HepG2 (cell line): ENCODE measurements around the gene CYP19A1. TPM values are rescaled to one million over a fixed set of nuclear protein-coding genes. Genes with fewer than 3 reads are reported as not detected.

Experiments
- ASH2L ChIP-seq: fragments of 300-600, 200-600 bp; sonication (generic); IDR thresholded peaks from 2 replicates; pipeline ENCODE4 v1.7.0; 2017; ENCODE audit warnings: low read depth, mild to moderate bottlenecking, moderate library complexity, mixed read lengths, low read length; ENCODE audit not compliant: insufficient read length
- BRCA1 ChIP-seq: sonication (generic); formaldehyde crosslinking; IDR thresholded peaks from 2 replicates; pipeline ENCODE4 v1.4.0; 2020; ENCODE audit warnings: missing genetic modification reagents
- CHCHD3 ChIP-seq: sonication (generic); formaldehyde crosslinking; IDR thresholded peaks from 2 replicates; pipeline ENCODE4 v1.8.0; 2022; ENCODE audit warnings: mild to moderate bottlenecking, missing genetic modification reagents, moderate library complexity
- NAIF1 ChIP-seq: sonication (generic); formaldehyde crosslinking; IDR thresholded peaks from 2 replicates; pipeline ENCODE4 v1.5.0; 2020; ENCODE audit warnings: mild to moderate bottlenecking, missing genetic modification reagents, borderline replicate concordance
- NCOA2 ChIP-seq: sonication (generic); formaldehyde crosslinking; IDR thresholded peaks from 2 replicates; pipeline ENCODE4 v1.8.0; 2022; ENCODE audit warnings: inconsistent platforms
- PCBP1 ChIP-seq: fragments of 200-400 bp; formaldehyde crosslinking; IDR thresholded peaks from 2 replicates; pipeline ENCODE4 v1.6.1; 2017; ENCODE audit warnings: mild to moderate bottlenecking, low read depth, low read length, borderline replicate concordance
- RXRA ChIP-seq: sonication (generic); formaldehyde crosslinking; IDR thresholded peaks from 2 replicates; pipeline ENCODE4 v1.5.1; 2020; ENCODE audit warnings: missing genetic modification reagents
- ZFP37 ChIP-seq: sonication (generic); formaldehyde crosslinking; IDR thresholded peaks from 2 replicates; pipeline ENCODE4 v1.4.0; 2020; ENCODE audit warnings: missing genetic modification reagents, borderline replicate concordance
- ZNF251 ChIP-seq: sonication (generic); formaldehyde crosslinking; IDR thresholded peaks from 2 replicates; pipeline ENCODE4 v1.9.0; 2021; ENCODE audit warnings: mild to moderate bottlenecking, missing genetic modification reagents
- ZNF768 ChIP-seq: sonication (generic); formaldehyde crosslinking; IDR thresholded peaks from 2 replicates; pipeline ENCODE4 v1.4.0; 2020; ENCODE audit warnings: missing genetic modification reagents
- ZNF891 ChIP-seq: sonication (generic); formaldehyde crosslinking; IDR thresholded peaks from 2 replicates; pipeline ENCODE4 v1.5.0; 2020; ENCODE audit warnings: mild to moderate bottlenecking, missing genetic modification reagents
- polyA plus RNA-seq, 8 experiments: library from polyadenylated mRNA; depleted of rRNA in 3 of 8; stranded (reverse) in 7 of 8; unstranded in 1 of 8; fragments of >200 nt; fragmentation: Illumina TruSeq in 4 of 8; extraction: Trizol in 4 of 8; gene quantifications; 2 replicates each; pipeline versions ENCODE4 v1.2.1 to v1.2.3, GENCODE V29; 2011 to 2016; ENCODE audit warnings: low read depth in 4 of 8, missing spikeins in 1 of 8, mixed read lengths in 1 of 8; ENCODE audit not compliant: insufficient read depth in 1 of 8
- total RNA-seq, 5 experiments: library from RNA; depleted of rRNA; stranded (reverse); fragments of >200 nt; fragmentation: Illumina TruSeq; extraction: Trizol; gene quantifications; 2 replicates each; pipeline ENCODE4 v1.2.3, GENCODE V29; 2016; ENCODE audit warnings: low read depth in 1 of 5
- TF ChIP-seq, protein P1 (sequence below): sonication (generic); formaldehyde crosslinking; IDR thresholded peaks from 2 replicates; pipeline ENCODE4 v1.8.0; 2022; ENCODE audit warnings: mild to moderate bottlenecking, missing genetic modification reagents, moderate library complexity
- TF ChIP-seq, protein P2 (sequence below): sonication (generic); formaldehyde crosslinking; conservative IDR thresholded peaks from 2 replicates; pipeline ENCODE4 v1.4.0; 2020; ENCODE audit warnings: mild to moderate bottlenecking, missing genetic modification reagents, moderate library complexity
- TF ChIP-seq, protein P3 (sequence below): sonication (generic); formaldehyde crosslinking; IDR thresholded peaks from 2 replicates; pipeline ENCODE4 v1.4.0; 2020; ENCODE audit warnings: missing genetic modification reagents
- TF ChIP-seq, protein P4 (sequence below): sonication (generic); formaldehyde crosslinking; IDR thresholded peaks from 2 replicates; pipeline ENCODE4 v1.5.1; 2020; ENCODE audit warnings: mild to moderate bottlenecking, missing genetic modification reagents, moderate library complexity
- TF ChIP-seq, protein P5 (sequence below): sonication (generic); formaldehyde crosslinking; IDR thresholded peaks from 2 replicates; pipeline ENCODE4 v1.4.0; 2020; ENCODE audit warnings: mild to moderate bottlenecking, missing genetic modification reagents

CYP19A1 gene
- total and polyA plus RNA-seq, 2 of the 13 experiments (the other 11 are each of a cell fraction or from before 2014, with no cell fraction given) = 10.9 to 23.0 TPM

DNA sequence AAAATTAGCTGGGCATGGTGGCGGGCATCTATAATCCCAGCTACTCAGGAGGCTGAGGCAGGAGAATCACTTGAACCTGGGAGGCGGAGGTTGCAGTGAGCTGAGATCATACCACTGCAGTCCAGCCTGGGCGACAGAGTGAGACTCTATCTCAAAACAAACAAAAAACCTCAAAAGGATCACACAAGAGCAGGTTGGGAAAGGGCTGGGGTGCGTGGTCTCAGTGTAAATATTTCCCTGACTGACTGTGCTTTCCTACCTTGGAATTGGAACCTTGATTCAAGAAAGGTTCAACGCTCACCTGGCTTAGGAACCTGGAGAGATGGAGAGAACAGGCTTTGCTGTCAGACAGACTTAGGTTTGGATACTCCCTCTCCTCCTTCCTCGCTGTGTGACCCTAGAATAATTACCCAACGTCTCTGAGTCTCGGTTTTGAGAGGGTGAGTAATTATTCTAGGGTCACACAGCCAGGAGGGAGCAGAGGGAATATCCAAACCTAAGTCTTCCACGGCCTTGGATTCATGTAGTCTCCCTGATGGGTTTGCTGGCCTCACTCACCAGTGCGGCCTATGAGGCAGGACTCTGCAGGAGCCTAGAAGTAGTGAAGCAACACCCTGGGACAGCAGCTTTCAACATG is 24.6 kb downstream of the CYP19A1 start (continued):
- peak; percentile 96 for TF ChIP-seq ZNF768 (CRISPR knock-in tag)
- no peak for TF ChIP-seq ZNF891 (CRISPR knock-in tag)
- peak; percentile 54; the same call in 1 of the 2 replicates for TF ChIP-seq RXRA (CRISPR knock-in tag)
- no peak for TF ChIP-seq CHCHD3 (CRISPR knock-in tag)
- TF ChIP-seq ASH2L = peak; percentile 36
- TF ChIP-seq, protein P1, sequence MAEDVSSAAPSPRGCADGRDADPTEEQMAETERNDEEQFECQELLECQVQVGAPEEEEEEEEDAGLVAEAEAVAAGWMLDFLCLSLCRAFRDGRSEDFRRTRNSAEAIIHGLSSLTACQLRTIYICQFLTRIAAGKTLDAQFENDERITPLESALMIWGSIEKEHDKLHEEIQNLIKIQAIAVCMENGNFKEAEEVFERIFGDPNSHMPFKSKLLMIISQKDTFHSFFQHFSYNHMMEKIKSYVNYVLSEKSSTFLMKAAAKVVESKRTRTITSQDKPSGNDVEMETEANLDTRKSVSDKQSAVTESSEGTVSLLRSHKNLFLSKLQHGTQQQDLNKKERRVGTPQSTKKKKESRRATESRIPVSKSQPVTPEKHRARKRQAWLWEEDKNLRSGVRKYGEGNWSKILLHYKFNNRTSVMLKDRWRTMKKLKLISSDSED (CRISPR knock-in tag) = no peak
- TF ChIP-seq, protein P2, sequence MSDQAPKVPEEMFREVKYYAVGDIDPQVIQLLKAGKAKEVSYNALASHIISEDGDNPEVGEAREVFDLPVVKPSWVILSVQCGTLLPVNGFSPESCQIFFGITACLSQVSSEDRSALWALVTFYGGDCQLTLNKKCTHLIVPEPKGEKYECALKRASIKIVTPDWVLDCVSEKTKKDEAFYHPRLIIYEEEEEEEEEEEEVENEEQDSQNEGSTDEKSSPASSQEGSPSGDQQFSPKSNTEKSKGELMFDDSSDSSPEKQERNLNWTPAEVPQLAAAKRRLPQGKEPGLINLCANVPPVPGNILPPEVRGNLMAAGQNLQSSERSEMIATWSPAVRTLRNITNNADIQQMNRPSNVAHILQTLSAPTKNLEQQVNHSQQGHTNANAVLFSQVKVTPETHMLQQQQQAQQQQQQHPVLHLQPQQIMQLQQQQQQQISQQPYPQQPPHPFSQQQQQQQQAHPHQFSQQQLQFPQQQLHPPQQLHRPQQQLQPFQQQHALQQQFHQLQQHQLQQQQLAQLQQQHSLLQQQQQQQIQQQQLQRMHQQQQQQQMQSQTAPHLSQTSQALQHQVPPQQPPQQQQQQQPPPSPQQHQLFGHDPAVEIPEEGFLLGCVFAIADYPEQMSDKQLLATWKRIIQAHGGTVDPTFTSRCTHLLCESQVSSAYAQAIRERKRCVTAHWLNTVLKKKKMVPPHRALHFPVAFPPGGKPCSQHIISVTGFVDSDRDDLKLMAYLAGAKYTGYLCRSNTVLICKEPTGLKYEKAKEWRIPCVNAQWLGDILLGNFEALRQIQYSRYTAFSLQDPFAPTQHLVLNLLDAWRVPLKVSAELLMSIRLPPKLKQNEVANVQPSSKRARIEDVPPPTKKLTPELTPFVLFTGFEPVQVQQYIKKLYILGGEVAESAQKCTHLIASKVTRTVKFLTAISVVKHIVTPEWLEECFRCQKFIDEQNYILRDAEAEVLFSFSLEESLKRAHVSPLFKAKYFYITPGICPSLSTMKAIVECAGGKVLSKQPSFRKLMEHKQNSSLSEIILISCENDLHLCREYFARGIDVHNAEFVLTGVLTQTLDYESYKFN (CRISPR knock-in tag) = peak; percentile 90
- TF ChIP-seq BRCA1 (CRISPR knock-in tag) = 0 out of 2 replicates have a peak, but pooled peaks have one; percentile 31
- no peak for TF ChIP-seq ZNF251 (CRISPR knock-in tag)
- TF ChIP-seq, protein P3, sequence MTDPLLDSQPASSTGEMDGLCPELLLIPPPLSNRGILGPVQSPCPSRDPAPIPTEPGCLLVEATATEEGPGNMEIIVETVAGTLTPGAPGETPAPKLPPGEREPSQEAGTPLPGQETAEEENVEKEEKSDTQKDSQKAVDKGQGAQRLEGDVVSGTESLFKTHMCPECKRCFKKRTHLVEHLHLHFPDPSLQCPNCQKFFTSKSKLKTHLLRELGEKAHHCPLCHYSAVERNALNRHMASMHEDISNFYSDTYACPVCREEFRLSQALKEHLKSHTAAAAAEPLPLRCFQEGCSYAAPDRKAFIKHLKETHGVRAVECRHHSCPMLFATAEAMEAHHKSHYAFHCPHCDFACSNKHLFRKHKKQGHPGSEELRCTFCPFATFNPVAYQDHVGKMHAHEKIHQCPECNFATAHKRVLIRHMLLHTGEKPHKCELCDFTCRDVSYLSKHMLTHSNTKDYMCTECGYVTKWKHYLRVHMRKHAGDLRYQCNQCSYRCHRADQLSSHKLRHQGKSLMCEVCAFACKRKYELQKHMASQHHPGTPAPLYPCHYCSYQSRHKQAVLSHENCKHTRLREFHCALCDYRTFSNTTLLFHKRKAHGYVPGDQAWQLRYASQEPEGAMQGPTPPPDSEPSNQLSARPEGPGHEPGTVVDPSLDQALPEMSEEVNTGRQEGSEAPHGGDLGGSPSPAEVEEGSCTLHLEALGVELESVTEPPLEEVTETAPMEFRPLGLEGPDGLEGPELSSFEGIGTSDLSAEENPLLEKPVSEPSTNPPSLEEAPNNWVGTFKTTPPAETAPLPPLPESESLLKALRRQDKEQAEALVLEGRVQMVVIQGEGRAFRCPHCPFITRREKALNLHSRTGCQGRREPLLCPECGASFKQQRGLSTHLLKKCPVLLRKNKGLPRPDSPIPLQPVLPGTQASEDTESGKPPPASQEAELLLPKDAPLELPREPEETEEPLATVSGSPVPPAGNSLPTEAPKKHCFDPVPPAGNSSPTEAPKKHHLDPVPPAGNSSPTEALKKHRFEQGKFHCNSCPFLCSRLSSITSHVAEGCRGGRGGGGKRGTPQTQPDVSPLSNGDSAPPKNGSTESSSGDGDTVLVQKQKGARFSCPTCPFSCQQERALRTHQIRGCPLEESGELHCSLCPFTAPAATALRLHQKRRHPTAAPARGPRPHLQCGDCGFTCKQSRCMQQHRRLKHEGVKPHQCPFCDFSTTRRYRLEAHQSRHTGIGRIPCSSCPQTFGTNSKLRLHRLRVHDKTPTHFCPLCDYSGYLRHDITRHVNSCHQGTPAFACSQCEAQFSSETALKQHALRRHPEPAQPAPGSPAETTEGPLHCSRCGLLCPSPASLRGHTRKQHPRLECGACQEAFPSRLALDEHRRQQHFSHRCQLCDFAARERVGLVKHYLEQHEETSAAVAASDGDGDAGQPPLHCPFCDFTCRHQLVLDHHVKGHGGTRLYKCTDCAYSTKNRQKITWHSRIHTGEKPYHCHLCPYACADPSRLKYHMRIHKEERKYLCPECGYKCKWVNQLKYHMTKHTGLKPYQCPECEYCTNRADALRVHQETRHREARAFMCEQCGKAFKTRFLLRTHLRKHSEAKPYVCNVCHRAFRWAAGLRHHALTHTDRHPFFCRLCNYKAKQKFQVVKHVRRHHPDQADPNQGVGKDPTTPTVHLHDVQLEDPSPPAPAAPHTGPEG (CRISPR knock-in tag) = 0 out of 2 replicates have a peak, but pooled peaks have one; percentile 30
- TF ChIP-seq, protein P4, sequence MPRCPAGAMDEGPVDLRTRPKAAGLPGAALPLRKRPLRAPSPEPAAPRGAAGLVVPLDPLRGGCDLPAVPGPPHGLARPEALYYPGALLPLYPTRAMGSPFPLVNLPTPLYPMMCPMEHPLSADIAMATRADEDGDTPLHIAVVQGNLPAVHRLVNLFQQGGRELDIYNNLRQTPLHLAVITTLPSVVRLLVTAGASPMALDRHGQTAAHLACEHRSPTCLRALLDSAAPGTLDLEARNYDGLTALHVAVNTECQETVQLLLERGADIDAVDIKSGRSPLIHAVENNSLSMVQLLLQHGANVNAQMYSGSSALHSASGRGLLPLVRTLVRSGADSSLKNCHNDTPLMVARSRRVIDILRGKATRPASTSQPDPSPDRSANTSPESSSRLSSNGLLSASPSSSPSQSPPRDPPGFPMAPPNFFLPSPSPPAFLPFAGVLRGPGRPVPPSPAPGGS = no peak
- TF ChIP-seq NAIF1 = no peak
- TF ChIP-seq NCOA2 (CRISPR knock-in tag) = peak; percentile 87
- TF ChIP-seq ZFP37 (CRISPR knock-in tag) = no peak
- TF ChIP-seq PCBP1 = no peak
- TF ChIP-seq, protein P5, sequence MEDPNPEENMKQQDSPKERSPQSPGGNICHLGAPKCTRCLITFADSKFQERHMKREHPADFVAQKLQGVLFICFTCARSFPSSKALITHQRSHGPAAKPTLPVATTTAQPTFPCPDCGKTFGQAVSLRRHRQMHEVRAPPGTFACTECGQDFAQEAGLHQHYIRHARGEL = no peak
